MM.1S (cell line): ENCODE measurements around the gene PARD3.

ENCODE experiments used
- EZH2 ChIP-seq: fragments of 300-600 bp; sonication (generic); optimal IDR thresholded peaks from 2 replicates; pipeline ENCODE3; 2017; ENCODE audit warnings: low read depth, mild to moderate bottlenecking, antibody characterized with exemption, low read length, mixed read lengths
- EZH2phosphoT487 ChIP-seq: fragments of 300-600 bp; sonication (generic); IDR thresholded peaks from 2 replicates; pipeline ENCODE4 v1.6.1; 2018; ENCODE audit warnings: antibody characterized with exemption, low read length
- TF ChIP-seq, protein P1 (sequence below): fragments of 300-600 bp; sonication (generic); IDR thresholded peaks from 2 replicates; pipeline ENCODE4 v1.5.1; 2016; ENCODE audit warnings: antibody characterized with exemption, low read length, mixed read lengths

DNA sequence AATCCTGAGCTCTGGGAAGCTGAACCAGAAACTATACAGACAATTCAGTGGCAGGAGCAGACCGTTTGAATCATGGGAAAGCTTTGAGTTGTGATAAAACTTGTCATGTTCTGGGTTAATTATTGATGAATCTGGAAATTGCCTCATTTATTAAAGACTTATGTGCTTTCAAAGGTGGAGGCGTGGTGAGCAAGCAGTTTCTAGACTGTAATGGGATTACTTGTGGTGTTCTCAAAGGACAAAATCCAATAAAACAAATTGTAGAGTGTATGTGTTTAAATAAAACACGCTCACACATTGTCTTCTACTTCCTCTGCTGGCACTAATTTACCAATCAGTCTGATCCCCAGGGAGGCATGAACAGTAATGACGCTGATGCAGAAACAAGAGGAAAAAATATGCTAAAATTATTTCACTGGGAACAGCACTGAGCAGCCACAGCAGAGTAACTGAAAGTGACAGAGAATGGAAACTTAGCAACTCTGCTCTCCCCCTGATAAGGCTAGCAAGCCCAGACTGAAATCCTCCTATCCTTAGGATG, 25.1 kb downstream of the PARD3 start:
- TF ChIP-seq, protein P1, sequence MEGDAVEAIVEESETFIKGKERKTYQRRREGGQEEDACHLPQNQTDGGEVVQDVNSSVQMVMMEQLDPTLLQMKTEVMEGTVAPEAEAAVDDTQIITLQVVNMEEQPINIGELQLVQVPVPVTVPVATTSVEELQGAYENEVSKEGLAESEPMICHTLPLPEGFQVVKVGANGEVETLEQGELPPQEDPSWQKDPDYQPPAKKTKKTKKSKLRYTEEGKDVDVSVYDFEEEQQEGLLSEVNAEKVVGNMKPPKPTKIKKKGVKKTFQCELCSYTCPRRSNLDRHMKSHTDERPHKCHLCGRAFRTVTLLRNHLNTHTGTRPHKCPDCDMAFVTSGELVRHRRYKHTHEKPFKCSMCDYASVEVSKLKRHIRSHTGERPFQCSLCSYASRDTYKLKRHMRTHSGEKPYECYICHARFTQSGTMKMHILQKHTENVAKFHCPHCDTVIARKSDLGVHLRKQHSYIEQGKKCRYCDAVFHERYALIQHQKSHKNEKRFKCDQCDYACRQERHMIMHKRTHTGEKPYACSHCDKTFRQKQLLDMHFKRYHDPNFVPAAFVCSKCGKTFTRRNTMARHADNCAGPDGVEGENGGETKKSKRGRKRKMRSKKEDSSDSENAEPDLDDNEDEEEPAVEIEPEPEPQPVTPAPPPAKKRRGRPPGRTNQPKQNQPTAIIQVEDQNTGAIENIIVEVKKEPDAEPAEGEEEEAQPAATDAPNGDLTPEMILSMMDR: no peak
- TF ChIP-seq EZH2 (no peak), EZH2phosphoT487 (no peak)
